Cardiac muscle cell (in vitro differentiated cells and primary cell): ENCODE measurements around the gene MCM9. TPM values are rescaled to one million over a fixed set of nuclear protein-coding genes. Genes with fewer than 3 reads are reported as not detected.

Experiments used
- DNase-seq, 2 donors: peaks; one replicate each; pipeline versions ENCODE4 v3.0.0 to v3.0.0-alpha.2; 2010 to 2017; ENCODE audit warnings: low read depth in 1 of 2, low spot score in 1 of 2
- H3K27ac ChIP-seq: fragments of 200-600 bp; sonication (generic); 2 replicates; pipeline ENCODE4 v1.5.1; 2016
- H3K27me3 ChIP-seq: fragments of 200-600 bp; sonication (generic); 2 replicates; pipeline ENCODE4 v1.6.0; 2016; ENCODE audit warnings: control low read depth
- H3K36me3 ChIP-seq: fragments of 200-600 bp; sonication (generic); 2 replicates; pipeline ENCODE4 v1.5.1; 2016; ENCODE audit warnings: control low read depth
- H3K4me1 ChIP-seq: fragments of 200-600 bp; sonication (generic); 2 replicates; pipeline ENCODE4 v1.8.1; 2017; ENCODE audit warnings: low read depth, mild to moderate bottlenecking, mixed run types
- H3K4me3 ChIP-seq: fragments of 200-600 bp; sonication (generic); 2 replicates; pipeline ENCODE4 v1.5.1; 2016; ENCODE audit warnings: mild to moderate bottlenecking
- H3K9me3 ChIP-seq: fragments of 200-600 bp; sonication (generic); 2 replicates; pipeline ENCODE4 v1.5.1; 2017; ENCODE audit warnings: low read depth, mild to moderate bottlenecking, control low read depth
- CTCF ChIP-seq: IDR thresholded peaks from 2 replicates; pipeline ENCODE4 v1.5.1; 2012; ENCODE audit warnings: low read depth, mild to moderate bottlenecking, low read length
- polyA plus RNA-seq: library from polyadenylated mRNA; unstranded; fragments of >200 nt; fragmentation: Nextera tagmentation; extraction: Ambion mirVana; gene quantifications from 2 replicates; pipeline ENCODE4 v1.2.1, GENCODE V29; 2016
- total RNA-seq: library from RNA; depleted of rRNA; stranded (reverse); fragments of >200 nt; gene quantifications from 2 replicates; pipeline ENCODE4 v1.2.3, GENCODE V29; 2016

The MCM9 gene
- total and polyA plus RNA-seq, 2 experiments from 2014 or later = 7.0 to 10.1 TPM

DNA sequence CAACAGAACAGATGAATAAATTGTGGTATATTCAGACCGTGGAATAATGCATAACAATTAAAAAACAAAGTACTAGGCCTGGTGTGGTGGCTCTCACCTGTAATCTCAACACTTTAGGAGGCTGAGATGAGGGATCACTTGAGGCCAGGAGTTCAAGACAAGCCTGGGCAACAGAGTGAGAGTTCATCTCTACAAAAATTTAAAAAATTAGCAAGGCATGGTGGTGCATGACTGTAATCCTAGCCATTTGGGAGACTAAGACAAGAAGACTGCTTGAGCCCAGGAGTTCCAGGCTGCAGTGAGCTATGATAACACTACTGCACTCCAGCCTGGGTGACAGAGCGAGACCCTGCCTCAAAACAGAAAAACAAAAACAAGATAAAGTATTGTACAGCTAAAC is 57.2 kb downstream of the MCM9 start:
- H3K9me3 ChIP-seq = no peaks in the 10 kb centered on the region
- no peaks in the 10 kb centered on the region for H3K4me1 ChIP-seq
- no peaks in the 10 kb centered on the region for H3K36me3 ChIP-seq
- TF ChIP-seq CTCF = no peak
- H3K27me3 ChIP-seq = no peaks in the 10 kb centered on the region
- no peak overlapping the region for H3K4me3 ChIP-seq
- no peak overlapping the region for H3K27ac ChIP-seq
- no peak for DNase-seq

- no peak overlapping the region for H3K4me3 ChIP-seq
- no peaks in the 10 kb centered on the region for H3K4me1 ChIP-seq
- H3K27ac ChIP-seq = no peak overlapping the region
- DNase-seq = peak in 1 of 2 donors; percentile 53
- no peaks in the 10 kb centered on the region for H3K27me3 ChIP-seq
- no peaks in the 10 kb centered on the region for H3K9me3 ChIP-seq
- no peak for TF ChIP-seq CTCF
- no peaks in the 10 kb centered on the region for H3K36me3 ChIP-seq
Measured at GRCh38 chr6:118876814-118877213, 58.1 kb downstream of the MCM9 start.

DNA sequence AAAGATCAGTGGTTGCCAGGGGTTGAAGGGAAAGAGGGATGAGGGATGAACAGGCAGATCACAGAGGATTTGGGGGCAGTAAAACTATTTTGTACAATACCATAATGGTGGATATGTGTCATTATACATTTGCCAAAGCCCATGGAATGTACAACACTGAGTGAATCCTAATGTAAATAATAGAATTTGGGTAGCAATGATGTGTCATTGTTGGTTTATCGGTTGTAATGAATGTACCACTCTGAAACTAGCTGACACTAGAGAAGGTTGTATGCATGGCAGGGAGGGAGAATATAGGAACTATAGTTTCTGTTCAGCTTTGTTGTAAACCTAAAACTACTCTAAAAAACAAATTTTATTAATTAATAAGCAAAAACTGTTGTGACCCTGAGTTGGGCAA is 58.8 kb downstream of the MCM9 start:
- Histone ChIP-seq H3K4me1 (no peaks in the 10 kb centered on the region), H3K27ac (no peak overlapping the region), H3K4me3 (no peak overlapping the region), H3K36me3 (no peaks in the 10 kb centered on the region), H3K9me3 (no peaks in the 10 kb centered on the region), H3K27me3 (no peaks in the 10 kb centered on the region)
- DNase-seq = no peak
- TF ChIP-seq CTCF = no peak

DNA sequence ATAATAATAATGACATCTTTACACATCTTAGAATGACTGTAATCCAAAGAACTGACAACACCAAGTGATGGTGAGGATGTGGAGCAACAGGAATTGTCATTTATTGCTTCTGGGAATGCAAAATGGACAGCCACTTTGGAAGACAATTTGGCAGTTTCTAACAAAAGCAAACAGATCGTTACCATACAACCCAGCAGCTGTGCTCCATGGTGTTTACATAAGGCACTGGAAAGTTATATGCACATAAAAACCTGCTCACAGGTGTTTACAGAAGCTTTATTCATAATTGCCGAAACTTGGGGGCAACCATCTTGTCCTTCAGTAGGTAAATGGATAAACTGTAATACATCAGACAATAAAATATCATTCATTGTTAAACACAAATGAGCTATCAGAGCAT is 59.3 kb downstream of the MCM9 start:
- no peak for TF ChIP-seq CTCF
- Histone ChIP-seq H3K36me3 (no peaks in the 10 kb centered on the region), H3K4me1 (no peaks in the 10 kb centered on the region), H3K27me3 (no peaks in the 10 kb centered on the region), H3K4me3 (no peak overlapping the region), H3K9me3 (no peaks in the 10 kb centered on the region), H3K27ac (no peak overlapping the region)
- no peak for DNase-seq

GRCh38 chr6:118873239-118873638 is 61.7 kb downstream of the MCM9 start:
- H3K36me3 ChIP-seq = no peaks in the 10 kb centered on the region
- no peak overlapping the region for H3K27ac ChIP-seq
- no peaks in the 10 kb centered on the region for H3K27me3 ChIP-seq
- H3K9me3 ChIP-seq = no peaks in the 10 kb centered on the region
- no peak overlapping the region for H3K4me3 ChIP-seq
- H3K4me1 ChIP-seq = no peaks in the 10 kb centered on the region
- DNase-seq = no peak
- no peak for TF ChIP-seq CTCF

DNA sequence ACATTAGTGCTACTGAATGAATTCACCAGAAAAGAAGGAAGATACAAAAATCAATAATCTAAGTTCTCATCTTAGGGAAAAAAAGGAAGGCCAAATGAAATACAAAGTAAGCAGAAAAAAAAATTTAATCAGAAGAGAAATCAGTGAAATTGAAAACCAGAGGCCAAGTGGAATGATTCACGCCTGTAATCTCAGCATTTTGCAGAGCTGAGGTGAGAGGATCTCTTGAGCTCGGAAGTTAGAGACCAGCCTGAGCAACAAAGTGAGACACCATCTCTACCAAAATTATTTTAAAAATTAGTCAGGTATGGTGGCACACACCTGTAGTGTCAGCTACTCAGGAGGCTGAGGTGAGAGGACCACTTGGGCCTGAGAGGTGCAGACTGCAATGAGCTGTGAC is 62.2 kb downstream of the MCM9 start:
- no peak overlapping the region for H3K4me3 ChIP-seq
- TF ChIP-seq CTCF = no peak
- H3K9me3 ChIP-seq = no peaks in the 10 kb centered on the region
- no peak overlapping the region for H3K27ac ChIP-seq
- H3K27me3 ChIP-seq = no peaks in the 10 kb centered on the region
- no peaks in the 10 kb centered on the region for H3K4me1 ChIP-seq
- peak in 1 of 2 donors; percentile 33 for DNase-seq
- no peaks in the 10 kb centered on the region for H3K36me3 ChIP-seq
